HG03558 (cell line): ENCODE results near the gene GAN.
"Not testable (repeated sequence)": the region's sequence is repeated elsewhere in the genome, so short reads cannot be mapped to it uniquely, and the experiment has no call there.

Source experiments
- ATAC-seq: cut with Tn5 transposase; IDR thresholded peaks from one replicate; pipeline ENCODE4 v1.9.1; 2021; ENCODE audit warnings: moderate number of reproducible peaks; ENCODE audit not compliant: unreplicated experiment; ENCODE audit errors: extremely low read depth

The GAN gene

DNA sequence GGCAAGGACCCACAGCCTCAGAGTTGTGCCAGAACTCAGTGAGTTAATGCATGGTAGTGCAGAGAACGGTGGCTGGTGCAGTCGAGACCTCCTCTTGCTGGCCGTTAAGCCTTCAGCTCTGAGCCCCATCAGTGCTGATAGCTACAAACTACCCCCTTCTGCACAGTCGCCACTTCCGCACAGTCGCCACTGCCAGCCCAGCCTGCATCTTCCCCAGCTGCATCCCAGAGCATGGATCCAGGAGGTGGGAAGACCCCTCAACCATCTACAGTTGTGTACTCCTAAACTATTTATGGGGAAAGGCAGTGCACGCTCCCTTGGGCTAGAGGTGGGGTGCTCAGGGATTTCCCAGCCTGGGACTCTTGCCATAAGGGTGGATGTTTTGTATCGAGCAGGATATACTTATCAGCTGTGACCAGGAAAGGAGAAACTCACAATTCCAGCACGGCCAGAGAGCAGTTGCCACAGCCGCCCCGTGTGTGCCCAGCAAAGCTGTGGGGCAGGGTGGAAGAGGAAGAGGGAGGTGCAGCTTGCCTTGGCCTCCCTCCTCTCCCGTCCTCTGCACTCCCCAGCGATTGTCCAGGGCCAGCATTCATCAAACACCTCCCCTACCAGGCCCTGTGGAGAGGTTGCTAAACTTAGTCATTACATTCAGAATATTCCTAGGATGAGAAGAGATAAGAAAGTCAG lies 80.3 kb downstream of the GAN start:
- ATAC-seq = no peak

GRCh38 chr16:81397058-81397878 lies 82.5 kb downstream of the GAN start:
- no peak for ATAC-seq

- ATAC-seq = no peak
These were observed 83.2 kb downstream of the GAN start for GRCh38 chr16:81397879-81398520.

GRCh38 chr16:81399909-81400308 lies 85.1 kb downstream of the GAN start:
- ATAC-seq = no peak

DNA sequence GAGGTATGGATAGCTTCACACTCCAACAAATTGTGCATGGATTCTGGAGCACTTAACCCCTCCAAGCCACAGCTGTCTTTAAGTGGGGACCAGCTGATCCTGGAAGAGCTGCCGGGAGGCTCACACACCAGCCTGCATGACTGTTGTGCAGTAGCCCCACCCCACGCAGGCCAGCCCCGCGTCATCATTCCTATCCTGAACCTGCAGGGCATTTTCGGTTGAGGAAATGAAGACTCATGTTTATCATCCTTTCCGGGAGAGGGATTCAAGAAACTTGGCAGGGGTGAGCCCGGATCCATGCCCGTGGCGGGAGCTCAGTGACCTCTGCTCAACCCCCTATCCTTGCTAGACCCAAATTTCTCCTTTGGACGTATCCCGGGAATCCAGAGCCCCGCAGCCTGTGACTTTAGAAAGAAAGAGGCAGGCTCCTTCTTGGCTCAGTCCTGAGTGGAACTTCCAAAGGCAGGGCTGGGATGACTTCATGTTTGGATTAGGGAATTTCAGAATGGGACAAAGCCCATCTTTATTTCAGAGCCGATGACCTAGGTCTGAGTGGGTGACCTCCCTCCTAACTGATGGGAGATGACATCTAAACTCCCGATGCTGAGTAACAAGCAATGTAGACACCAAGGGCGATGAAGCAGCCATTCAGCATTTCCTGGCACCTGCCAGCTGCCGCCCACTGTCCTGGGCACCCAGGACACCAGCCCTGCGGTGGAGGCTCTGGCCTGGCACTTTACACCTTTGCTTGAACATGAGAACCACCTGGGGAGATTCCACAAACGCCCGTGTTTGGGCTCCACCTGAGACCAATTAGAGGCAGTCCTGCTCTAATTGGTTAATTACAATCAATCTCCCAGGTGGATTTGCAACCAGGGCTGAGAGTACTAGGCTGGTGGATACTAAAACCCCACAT lies 86.5 kb downstream of the GAN start:
- no peak for ATAC-seq

DNA sequence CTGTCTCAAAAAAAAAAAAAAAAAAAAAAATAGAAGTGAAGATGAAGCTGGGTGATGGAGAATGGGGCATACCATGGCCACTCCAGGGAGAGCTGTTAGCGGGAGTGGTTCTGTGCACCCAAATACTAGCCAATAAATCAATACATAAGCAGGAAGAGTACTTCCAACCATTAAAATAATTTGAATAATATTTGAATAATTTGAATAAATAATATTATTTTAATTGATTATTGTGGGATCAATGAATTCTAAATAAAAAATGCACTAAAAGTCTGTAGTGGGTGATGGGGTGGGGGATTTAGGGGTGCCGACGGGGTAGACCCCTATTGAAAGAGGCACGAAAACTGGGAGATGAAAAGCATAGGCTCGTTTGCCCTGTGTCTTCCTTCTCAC lies 88.4 kb downstream of the GAN start:
- no peak for ATAC-seq

DNA sequence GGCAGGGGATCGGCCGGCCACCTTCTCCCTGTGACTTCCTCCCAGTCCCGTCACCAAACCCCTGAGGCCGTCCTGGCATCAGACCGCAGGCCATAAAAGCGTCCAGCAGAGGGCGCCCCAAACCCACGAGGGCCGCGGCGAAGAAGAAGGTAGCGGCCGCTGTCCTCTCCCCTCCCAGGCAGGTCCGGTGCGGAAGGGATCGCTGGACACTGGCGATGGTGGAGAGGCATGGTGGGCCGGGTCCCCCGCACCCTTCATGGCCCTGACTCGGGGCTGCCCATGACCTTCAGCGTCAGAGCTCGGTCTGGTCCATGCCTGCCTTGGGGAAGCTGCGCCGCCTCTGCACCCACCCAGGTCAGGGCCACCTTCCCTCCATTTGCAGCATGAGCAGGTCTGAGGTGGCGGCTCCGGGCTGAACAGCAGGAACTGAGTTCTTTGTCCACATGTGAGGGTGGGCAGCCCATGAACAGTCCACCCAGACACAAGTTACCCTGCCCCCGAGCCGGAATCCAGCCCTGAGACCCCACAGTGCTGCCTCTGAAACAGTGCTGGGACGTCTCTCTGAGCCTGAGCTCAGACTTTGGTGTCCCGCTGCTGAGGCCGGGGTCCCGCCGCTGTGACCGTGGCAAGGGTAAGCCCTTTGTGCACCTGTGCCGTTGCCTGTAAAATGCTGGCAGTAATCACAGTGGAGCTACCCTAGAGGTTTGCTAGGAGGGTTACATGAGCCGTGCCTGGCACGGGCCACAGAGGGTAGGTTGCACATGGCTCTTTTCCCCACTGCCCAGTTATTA lies 89.0 kb downstream of the GAN start:
- no peak for ATAC-seq

GRCh38 chr16:81405002-81405401 lies 90.2 kb downstream of the GAN start:
- ATAC-seq = not testable (repeated sequence)

DNA sequence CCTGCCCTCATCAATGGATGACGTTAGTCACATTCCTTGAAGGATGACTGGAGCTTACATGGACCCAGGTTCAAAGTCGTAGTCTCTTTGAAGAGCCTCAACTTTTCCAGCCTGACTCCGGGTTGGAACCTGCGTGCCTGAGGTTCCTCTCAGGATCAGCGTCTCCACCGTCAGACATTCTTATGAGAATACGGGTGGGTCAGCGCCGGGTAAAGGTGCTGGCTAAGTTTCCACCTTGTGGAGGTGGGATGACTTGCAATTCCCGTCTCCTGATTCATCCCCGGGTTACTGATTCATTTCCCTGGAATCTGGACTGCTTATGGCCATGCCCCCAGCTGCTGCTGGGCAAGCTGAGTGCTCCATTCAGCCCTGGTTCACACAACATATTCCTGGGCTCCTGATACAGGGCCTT lies 90.9 kb downstream of the GAN start:
- no peak for ATAC-seq

GRCh38 chr16:81408409-81408950 lies 93.7 kb downstream of the GAN start:
- ATAC-seq = no peak

DNA sequence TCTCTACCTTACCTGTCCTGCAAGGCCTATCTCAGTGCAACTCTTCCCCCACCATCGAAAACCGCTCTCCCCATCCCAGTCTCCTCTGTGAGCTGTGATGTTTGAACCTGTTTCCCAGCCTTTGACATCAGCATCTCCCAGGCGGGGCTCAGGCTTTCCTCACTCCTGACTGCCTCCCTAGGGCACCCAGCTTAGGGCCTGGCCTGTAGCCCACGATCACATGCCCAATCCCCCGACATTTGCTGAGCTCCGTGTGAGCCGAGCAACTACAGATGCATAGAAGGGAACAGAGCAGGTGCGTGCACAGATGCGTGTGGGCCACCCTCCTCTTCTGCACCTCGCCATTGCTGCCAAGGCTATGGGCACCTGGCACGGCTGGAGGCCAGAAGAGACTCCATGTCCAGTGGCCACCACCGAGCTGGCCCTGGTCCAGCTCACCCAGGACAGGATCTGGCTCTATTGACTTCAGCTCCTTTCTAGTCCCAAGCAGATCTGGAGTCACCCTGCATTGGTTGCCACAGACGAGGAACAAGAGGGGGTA lies 94.3 kb downstream of the GAN start:
- ATAC-seq = no peak

- ATAC-seq = no peak
These were observed 96.0 kb downstream of the GAN start for GRCh38 chr16:81410643-81411293.

GRCh38 chr16:81413245-81413990 lies 98.7 kb downstream of the GAN start:
- no peak for ATAC-seq

DNA sequence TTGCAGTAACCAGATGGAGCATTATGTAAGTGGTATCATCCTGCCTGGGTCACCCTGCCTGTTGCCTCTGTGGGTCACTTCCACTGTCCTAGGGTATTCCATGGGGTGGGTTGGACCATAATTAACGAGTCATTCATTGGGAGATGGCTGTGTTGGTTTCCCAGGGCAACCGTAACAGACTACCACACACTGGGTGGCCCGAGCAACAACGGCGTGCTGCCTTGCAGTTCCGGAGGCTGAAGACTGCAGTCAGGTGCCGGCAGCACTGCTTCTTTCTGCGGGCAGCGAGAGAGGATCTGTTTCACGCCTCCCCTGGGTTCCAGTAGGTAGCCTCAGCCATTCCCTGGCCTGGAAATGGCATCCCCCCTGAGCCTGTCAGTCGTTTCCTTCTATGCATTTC lies 101.0 kb downstream of the GAN start:
- no peak for ATAC-seq

GRCh38 chr16:81416749-81417148 lies 102.0 kb downstream of the GAN start:
- no peak for ATAC-seq

- ATAC-seq = no peak
These were observed 102.4 kb downstream of the GAN start for GRCh38 chr16:81417210-81417609.

DNA sequence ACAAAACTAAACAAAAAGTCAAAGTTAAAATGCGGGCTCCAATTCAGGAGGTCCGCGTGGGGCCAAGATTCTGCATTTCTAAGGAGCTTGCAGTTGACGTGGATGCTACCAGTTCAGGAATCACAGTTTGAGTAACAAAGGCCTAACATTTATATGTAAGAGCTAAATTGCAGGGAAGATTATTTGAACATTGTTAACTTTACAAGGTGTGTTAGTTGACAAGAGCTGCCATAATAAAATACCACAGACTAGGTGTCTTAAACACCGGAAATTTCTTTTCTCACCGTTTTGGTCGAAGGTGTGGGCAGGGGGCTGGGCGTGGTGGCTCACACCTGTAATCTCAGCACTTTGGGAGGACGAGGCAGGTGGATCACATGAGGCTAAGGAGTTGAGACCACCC lies 105.0 kb downstream of the GAN start:
- no peak for ATAC-seq

DNA sequence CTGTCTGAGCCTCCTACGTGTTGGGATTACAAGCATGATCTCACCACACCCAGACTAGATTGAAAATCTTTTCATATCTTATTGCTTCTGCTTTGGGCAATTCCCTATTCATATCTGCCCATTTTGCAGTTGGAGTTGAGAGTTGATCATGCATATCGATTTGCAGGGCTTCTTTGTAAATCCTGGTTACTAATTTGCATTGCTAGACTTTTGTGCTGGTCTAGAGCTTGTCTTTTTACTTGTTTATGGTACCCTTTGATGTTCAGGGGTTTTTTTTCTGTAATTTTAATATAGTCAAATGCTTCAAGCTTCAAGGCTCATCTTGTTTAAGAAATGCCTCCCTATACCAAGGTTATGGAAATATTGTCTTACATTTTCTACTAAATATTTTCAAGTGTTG lies 106.4 kb downstream of the GAN start:
- ATAC-seq = no peak
